ENCODE data around the gene LTBP1.
"Not testable (repeated sequence)": the region's sequence is repeated elsewhere in the genome, so short reads cannot be mapped to it uniquely, and the experiment has no call there.

The LTBP1 gene

DNA sequence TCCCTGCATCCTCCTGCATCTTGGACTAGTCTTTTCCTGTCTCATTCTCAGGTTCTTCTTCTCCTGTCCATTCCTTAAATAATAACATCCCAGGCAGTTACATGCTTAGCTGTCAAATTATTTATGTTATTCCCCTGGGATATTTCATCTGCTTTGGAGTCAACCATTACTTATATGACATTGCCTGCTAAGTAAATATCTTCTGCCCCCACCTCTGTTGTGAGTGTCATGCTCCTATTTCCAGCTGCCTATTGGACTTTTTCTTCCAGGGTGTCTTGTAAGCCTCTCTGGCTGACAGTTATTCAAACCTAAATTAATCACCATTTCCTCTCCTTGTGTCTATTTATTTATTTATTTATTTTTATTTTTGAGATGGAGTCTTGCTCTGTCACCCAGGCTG lies 405.0 kb downstream of the LTBP1 start:
- DNase-seq (ENCODE audit: low spot score) = no peak

DNA sequence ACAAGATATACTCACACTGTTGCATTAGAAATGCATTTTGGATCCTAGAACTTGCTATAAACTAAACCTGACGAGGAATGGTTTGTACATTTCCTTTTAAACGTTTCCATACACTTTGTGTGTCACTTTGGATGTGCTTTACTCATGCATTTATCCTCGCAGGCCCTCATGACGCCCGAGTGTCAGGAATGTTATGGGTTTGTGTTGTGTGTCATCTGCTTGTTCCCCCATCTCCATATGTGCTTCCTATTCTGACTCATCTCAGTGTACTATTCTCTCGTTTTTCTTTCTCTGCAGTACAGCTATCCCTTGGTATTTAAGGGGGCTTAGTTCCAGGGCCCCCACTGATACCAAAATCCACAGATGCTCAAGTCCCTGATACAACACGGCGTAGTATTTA lies 408.2 kb downstream of the LTBP1 start:
- no peak for DNase-seq (ENCODE audit: low spot score)

GRCh38 chr2:33358878-33359277 lies 412.1 kb downstream of the LTBP1 start:
- DNase-seq (ENCODE audit: low spot score) = no peak

GRCh38 chr2:33363325-33364298 lies 416.9 kb downstream of the LTBP1 start:
- no peak for DNase-seq (ENCODE audit: low spot score)

DNA sequence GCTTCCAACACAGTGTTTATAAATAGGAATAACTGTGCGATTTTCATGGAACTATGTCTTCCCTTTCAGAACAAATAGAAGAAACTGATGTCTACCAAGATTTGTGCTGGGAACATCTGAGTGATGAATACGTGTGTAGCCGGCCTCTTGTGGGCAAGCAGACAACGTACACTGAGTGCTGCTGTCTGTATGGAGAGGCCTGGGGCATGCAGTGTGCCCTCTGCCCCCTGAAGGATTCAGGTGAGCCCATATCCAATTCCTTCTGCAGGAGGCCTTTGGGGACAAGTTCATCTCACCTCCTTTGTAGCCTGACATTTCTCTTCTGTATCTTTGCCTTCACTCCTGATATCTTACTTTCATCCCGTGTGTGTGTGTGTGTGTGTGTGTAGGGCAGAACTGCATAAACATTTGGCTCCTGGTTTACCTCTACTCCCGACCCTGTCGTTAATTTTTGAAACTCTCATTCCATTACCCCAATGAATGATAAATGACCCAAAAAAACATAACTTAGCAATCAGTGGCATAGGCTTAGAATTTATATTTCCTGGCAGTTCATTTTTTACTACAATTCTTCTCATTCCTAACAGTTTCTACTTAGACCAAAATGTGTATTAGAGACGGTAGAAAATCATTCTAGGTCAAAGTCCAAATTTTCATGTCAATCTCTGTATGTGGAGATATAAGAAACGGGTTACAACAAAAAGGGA lies 418.7 kb downstream of the LTBP1 start:
- no peak for DNase-seq (ENCODE audit: low spot score)

DNA sequence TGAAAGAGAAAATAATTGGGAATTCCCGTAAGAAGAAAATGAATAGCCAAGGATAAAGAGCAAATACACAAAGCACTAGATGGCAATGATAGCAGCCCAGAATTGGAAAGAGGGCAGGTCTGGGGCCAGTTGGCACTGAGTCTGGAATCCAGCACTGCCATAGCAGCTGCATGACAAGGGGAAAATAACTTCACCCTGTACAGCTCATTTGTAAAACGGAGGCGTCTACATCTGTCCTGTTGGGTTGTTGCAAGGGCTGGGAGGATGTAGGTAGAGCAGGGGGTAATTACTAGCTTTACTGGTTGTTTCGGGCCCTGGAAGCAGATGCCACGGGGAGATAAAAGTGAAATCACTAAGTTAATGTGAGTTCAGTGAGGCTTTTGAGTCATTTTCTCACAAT lies 419.7 kb downstream of the LTBP1 start:
- DNase-seq (ENCODE audit: low spot score) = no peak

GRCh38 chr2:33368524-33368923 lies 421.8 kb downstream of the LTBP1 start:
- not testable (repeated sequence) for DNase-seq (ENCODE audit: low spot score)

DNA sequence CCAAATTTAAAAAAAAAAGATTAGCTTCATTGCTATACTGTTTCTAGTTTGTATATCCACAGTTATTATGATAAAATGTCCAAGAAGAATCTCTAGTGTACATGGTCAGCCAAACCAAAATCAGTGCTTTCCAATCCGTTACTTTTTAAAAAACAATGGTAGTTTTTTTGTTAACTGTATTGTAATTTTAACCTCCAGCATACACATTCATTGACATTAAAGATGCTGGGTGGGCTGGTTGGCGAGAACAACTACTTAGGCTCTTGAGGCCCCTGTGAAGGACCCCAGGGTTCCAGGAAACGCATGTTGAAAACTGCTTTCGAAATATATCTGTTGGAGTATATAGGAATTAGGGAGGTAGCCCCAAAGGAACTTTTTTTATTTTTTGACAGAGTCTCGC lies 422.4 kb downstream of the LTBP1 start:
- DNase-seq (ENCODE audit: low spot score) = no peak

DNA sequence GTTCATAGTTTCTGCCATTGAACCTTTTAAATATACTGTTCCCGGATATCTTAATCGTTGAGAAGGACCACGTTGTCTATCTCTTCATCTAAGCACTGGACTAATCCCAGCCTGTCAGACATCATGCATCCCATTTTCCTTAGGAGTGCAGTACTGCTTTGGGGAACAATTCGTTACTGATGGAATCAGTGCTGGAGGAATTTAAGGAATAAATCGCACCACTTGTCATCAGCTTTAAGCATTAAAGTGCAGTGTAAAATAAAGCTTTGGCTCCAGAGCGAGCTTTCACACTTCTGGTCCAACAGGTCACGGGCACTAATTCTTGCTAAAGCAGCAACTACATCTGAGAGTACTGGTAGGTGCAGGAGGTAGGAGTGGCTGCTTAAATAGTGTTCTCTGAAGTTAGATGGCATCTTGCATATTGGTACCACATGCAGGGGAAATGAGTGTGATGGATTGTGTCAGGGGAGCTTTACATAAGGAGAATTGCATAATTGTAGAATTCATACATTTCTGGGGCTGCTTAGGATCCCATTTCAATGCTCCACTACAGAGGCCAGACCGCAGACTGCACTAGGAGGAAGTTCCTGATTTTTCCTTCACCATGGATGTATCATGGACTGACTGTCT lies 424.0 kb downstream of the LTBP1 start:
- no peak for DNase-seq (ENCODE audit: low spot score)

- no peak for DNase-seq (ENCODE audit: low spot score)
These were observed 424.7 kb downstream of the LTBP1 start for GRCh38 chr2:33371304-33372090.

DNA sequence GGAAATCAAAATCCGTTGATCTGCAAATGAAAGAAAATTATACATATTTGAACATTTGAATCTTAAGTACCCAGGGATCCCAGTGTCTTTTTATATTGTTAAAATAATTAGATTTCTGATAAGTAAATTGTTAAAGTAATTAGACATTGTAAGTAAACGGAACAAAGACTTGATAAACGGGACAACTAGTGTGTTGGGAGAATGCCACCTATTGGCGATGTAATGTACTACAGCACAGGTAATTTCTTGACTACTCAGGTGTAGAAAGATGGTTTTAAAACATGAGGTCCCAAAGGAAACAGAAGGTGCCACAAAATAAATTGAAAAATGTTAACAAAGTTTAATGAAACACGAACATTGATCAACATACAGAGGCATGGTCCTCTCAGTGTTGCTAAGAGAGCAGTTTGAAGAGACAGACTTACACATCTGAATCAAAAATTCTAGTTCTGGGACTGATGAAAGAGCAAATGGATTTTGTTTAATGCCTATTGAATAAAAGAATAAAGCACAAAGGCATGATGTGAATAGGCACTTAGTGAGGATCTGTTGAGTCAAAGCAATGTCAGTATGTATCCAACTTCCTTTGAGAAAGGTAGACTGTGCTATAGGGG lies 426.3 kb downstream of the LTBP1 start:
- peak; percentile 13 for DNase-seq (ENCODE audit: low spot score)

DNA sequence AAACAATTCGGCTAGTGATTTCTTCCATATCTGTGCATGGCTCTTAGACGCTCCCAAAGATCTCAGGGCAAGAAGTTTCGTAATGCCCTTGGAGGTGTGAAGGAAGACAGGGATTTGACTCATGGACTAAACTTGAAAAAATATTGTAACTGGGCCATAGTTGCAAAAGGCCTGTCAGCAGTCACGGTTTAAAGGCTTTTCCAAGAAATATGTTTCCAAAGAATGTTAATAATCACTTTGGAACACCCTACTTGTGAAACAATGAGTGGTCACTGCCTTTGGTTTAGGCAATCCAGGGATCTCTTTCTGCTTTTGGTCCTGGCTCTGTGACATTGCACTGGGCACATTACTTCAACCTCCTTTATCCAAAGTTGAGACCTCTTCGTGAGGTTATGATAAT lies 427.2 kb downstream of the LTBP1 start:
- no peak for DNase-seq (ENCODE audit: low spot score)

DNA sequence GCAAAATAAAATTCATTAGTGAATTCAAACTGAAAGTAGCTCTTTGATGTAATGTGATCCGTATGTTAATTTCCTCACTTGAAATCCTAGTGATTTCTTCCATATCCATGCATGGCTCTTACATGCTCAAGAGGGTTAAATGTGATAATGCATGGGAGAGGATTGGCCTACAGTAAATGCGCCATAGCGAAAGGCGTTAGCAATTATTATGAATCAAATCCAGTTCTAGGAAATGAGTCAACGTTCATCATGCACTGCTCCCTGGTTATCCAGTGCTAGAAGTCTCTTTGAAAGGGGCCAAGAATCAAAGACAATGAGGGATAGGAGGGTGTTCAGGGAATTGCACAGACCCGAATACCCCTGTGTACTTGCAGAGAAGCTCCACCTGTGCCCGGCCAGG lies 428.3 kb downstream of the LTBP1 start:
- no peak for DNase-seq (ENCODE audit: low spot score)

DNA sequence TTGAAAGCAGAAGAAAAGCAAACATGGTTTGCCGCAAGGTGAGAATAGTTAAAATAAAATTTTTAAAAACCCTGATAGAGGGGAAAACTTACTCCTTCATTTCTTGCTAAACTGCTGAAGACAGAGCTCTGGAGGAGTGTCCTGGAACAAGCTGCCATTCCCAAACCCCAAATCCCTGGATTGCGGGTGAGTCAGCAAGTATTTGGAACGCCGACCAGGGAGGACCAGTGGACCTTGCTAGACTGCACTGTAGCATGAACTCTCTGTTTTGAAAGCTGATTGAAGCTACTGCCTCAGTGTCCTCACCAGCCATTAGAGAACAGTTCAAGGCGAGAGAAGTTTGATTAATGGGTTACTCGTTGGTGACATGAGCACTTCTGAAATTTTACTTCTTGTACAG lies 430.3 kb downstream of the LTBP1 start:
- no peak for DNase-seq (ENCODE audit: low spot score)

GRCh38 chr2:33378556-33379210 lies 431.9 kb downstream of the LTBP1 start:
- no peak for DNase-seq (ENCODE audit: low spot score)

GRCh38 chr2:33380001-33380609 lies 433.4 kb downstream of the LTBP1 start:
- no peak for DNase-seq (ENCODE audit: low spot score)

DNA sequence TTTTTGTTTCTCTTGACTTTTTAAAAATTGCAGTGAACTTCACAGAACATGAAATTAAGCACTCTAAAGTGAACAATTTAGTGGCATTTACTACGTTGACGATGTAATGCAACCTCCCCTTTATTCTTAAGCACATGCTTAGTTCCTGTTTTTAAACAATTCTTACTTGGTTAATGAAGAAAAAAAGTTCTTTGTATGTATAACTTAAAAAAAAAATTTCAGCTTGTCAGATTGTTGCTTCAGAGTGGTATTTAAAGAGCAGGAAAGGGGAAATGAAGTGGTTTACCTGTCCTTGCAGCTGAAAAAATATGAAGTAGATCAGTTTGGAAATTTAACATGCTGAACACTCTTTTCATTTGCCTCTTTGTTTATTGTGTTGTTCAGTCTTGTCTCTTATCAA lies 434.0 kb downstream of the LTBP1 start:
- no peak for DNase-seq (ENCODE audit: low spot score)

GRCh38 chr2:33381301-33381858 lies 434.6 kb downstream of the LTBP1 start:
- no peak for DNase-seq (ENCODE audit: low spot score)

GRCh38 chr2:33383855-33384598 lies 437.3 kb downstream of the LTBP1 start:
- DNase-seq (ENCODE audit: low spot score) = no peak

DNA sequence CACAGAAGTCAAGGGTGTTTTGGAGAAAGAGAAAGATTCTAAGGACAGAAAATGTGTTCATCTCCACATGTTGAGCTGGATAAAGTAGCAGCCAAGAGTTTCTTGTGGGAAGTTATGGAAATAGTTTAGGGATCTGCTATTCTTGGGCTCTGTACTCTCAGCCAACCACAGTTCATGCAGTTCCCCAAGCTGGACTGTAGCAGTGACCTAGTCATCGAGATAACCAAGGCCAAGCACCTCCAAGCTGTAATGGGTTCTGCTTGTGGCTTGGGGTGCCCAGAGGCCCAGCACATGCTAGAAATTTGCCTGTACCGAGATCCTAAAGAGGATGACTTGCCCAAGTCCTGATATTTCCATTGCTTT lies 437.8 kb downstream of the LTBP1 start:
- no peak for DNase-seq (ENCODE audit: low spot score)

Data from HuH-7.5 (cell line).